HCEC 1CT (cell line): ENCODE data around the gene AEBP1.

Experiments used
- DNase-seq: peaks from one replicate; pipeline ENCODE4 v3.0.0-alpha.2; 2017

AEBP1 gene

DNA sequence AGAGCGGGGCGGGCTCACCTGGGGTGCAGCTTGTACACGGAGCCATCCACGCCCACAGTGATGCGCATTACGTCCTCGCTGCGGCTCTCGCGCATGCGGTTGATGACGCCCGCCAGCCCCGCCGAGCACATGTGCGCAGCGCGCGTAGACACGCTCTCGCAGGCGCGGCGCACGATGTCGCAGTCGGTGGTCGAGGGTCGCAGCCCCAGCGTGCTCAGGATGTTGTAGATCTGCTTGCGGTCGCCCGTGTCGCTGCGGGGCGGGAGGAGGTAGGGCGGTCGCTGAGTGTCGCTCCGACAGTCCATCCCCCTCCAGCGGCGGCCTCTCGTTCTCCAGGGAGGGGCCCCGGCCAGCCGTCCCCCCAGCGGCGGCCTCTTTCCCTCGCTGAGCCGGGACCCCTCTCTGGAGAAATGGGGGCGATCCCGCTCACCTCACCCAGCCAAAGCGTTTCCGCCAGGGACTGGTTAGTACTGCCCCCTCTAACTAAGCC, 41.4 kb downstream of the AEBP1 start:
- DNase-seq = no peak

DNA sequence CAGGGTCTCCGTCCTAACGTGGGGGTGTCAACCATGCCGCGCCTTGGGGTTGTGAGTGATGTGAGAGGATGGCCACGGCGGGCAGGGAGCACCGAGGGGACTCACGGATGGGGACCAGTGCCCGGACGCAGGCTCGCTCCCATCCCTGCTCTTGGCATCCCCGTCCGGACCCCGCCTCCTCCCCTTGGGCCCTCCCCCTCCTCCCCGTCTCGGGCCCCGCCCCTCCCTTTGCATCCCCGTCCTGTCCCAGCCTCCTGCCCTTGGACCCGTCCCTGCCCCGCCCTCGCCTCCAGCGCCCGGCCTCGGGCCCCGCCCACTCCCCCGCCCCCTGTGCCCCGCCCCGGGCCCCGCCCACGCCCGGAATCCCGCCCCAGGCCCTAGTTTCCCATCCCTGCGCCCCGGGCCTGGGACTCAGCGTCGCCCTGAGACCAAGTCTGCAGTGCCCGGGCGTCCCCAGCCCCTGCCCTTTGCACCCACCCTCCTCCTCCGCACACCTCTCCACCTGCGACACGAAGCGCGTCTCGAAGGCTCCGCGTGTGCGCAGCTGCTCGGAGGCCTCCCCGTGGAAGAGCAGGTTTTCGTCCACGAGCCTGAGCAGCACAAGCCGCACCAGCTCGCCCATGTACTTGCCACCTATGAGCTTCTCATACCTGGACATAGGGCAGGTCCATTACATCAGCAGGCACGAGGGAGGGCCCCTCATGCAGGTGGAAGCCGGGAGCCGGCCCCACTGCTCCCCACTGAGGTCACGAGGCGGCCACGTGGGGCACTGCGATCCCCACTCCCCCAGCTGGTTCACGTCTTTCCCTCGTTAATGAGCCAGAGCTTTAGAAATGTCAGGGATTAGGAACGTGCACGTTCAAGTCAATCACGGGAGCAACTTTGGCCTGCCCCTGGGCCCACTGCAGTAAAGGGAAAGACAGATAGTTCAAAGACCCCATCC, 42.1 kb downstream of the AEBP1 start:
- peak; percentile 36 for DNase-seq

- DNase-seq = no peak
Observed at GRCh38 chr7:44147026-44147991, 43.2 kb downstream of the AEBP1 start.

GRCh38 chr7:44148166-44148565, 44.0 kb downstream of the AEBP1 start:
- DNase-seq = no peak

DNA sequence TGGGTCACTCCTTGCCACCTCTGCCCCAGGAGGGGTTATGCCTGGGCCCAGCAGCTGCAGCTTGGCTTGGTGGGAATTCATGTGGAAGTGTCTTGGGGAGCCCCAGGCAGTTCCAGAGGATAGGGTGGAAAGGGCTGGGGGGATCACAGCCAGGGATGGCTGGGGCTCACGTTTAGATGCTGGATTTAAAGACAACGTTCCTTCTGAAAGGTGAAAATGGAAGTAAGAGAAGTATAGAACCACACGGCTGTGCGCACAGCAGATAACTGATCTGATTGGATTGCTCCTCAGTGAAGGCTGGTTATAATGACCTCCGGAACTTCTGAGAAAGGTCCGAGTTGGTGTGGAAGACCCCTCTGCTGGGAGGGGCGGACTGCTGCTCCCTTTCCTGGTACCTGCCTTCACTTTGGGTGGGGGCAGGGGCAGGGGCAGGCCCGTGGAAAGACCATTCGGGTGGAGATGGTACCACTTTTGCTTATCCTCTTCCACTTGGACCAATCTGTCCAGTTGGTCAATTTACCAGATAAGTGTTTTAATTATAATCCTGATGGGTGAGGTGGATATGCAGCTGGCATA, 44.9 kb downstream of the AEBP1 start:
- DNase-seq = no peak

DNA sequence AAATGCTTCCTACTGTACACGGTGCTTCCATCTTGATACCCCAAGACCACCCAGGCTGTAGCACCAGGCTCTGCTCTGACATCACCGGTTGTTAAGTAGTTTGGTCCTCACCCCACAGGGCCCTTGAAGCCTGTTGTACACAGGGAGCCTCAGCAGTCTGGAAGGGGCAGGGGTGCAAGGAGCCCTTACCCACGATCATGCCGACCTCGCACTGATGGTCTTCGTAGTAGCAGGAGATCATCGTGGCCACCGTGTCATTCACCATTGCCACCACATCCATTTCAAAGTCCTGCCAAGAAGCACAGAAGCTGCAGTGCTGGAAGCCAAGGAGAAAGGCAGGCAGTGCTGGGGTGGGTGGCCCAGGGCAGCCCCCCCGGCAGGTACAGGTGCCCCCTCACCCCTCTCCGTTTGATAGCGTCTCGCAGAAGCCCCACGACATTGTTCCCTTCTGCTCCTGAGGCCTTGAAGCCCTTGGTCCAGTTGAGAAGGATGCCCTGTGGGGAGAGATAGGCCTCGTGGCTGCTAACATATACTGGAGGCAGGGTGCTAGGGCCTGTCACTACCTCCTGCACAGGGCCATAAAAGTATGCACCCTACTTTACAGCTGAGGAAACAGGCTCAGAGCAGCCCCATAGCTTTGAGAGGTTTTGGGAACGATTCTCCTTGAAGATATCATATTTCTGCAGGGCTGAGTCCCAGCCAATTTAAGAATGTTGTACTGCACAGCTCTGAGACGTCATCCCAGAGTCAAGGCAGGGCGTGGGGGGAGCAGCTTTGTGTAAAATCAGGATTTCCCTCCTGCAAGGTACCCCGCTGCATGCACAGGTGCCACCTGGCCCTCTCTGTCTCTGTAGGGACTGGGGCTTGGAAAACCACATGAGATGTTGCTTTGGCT, 45.7 kb downstream of the AEBP1 start:
- no peak for DNase-seq

DNA sequence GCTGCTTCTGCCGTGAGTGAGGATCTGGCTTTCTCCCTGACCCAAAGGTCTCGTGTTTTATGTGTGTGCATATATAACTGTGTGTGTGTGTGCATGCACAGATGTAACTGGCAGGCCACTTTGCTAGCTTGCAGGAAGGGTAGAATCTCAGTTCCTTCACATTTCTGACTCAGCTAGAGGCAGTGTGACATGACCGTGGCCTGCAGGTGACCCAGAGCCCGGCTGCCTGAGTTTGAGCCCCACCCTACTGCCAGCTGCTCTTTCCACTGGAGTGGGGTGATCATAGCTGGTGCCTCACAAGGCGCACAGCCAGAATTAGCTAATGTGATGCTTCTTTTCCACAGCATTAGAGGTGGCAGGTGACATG, 46.3 kb downstream of the AEBP1 start:
- no peak for DNase-seq

DNA sequence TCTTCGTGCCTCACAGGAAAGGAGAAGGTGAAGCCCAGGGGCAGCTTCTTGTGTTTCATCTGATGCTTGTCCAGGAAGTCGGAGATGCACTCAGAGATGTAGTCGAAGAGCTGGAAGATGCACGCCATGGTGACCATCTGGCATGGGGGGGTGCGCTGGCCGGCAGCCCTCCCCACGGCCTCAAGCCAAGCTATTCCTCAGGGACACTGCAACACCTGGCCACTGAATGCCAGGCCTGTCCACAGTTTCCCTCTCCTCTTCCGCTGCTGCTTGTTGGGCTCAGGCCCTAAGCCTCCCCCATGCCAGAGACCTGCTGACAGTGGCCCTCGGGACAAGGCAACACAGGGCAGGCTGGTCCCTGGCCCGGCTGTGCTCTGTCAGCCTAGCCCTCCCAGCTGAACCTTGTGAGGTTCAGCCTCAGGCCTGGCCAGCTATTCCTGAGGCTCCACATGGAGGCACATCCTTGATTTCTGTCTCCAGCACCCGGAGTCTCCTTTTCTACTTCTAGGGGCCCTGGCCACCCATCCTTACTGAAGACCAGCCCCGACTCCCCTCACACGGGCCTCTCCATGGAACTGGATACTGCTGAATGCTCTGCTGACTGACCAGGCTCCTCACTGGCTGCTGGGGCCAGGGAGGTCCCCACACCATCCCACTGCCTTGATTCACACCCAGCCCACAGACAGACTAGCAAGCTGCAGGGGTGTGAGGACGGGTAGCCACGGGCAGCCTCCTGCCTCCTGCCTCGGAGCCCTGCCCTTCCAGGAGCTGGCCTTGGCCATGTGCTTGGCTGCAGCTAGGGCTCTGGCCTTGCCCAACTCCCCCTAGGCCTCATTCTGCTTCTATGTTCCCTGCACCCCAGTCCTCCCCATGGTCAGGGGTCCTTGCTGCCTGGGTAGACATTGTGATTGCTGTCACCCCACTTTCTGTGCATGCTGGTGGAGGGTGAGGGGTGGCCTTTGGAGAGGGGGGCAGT, 47.1 kb downstream of the AEBP1 start:
- no peak for DNase-seq

DNA sequence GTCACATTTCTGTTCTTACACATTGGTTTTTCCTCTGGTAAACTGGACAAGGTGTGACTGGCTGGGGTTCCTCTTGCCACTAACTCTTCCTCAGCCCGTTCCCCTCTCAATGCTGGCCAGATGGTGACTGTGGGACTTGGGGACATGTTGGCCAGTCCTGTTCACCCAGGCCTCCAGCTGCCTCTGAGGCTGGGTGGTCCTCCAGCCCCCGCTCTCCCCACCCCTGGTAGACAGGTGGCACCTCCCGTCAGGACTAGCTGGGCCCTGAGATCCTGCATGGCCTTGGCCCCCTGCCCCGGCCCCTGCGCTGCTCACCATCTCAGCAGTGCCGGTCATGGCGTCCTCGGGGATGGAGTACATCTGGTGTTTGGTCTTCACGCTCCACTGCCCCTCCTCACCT, 47.8 kb downstream of the AEBP1 start:
- no peak for DNase-seq

GRCh38 chr7:44152971-44153947, 49.1 kb downstream of the AEBP1 start:
- DNase-seq = no peak

DNA sequence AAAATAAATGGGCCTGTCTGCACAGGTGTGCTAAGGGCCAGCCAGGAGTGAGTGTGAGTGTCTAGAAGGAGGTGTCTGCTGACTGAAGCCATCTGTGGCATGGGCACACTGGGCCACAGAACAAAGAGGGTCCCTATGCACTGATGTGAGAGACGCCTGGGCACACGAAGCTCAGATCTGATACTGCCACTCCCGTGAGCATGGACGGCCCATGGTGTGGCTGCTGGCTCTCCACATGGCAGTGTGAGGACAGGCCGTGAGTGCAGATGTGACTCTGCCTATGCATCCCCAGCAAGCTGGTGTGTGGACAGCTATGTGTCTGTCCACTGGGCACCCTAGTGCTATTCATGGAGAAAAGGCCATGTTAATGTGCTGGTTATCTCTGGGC, 49.8 kb downstream of the AEBP1 start:
- no peak for DNase-seq

- no peak for DNase-seq
Observed at GRCh38 chr7:44154703-44155102, 50.6 kb downstream of the AEBP1 start.

DNA sequence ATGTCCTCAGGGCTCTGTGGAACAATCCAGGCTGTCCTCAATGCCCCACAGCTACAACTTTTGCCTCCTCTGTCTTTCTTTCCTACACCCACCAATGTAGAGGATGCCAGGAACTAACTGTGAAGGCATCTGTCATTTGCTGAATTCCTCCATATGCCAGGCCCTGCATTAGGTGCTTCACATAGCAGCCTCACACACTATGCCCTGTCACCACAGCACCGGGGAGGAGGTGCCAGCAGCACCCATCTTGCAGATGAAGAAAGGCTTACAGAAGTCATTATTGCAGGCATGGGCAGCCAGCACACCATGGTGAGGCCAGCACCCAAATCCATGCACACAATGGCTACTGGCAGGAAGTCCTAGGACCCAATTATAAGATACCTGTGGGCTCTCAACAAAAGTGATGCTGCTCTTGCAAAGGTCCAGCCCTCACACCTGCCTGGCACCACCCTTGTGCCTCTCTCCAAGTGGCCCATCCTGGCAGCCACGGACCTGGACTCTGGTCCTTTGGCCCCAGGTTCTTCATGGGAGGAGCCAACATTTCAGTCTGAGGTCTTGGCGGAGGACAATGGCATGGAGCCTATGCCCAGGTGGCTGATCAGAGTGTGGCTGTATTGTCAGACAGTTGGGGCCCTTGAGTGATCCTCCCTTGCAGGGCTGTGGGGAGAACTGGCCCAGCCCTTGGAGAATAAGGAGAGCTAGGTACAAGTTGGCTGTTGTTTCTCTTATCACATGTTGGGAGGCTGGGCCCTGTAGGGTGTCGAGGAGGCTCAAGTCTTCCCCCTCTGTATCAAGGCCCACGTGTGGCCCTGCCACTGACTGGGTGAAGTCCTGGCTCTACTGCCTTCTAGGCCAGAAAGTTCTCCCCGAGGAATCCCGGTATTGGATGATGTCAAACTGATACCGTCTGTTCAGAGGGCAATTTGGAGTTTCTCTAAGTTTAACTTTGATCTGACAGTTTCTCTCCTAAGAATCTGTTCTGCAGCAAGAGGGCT, 51.3 kb downstream of the AEBP1 start:
- DNase-seq = no peak

DNA sequence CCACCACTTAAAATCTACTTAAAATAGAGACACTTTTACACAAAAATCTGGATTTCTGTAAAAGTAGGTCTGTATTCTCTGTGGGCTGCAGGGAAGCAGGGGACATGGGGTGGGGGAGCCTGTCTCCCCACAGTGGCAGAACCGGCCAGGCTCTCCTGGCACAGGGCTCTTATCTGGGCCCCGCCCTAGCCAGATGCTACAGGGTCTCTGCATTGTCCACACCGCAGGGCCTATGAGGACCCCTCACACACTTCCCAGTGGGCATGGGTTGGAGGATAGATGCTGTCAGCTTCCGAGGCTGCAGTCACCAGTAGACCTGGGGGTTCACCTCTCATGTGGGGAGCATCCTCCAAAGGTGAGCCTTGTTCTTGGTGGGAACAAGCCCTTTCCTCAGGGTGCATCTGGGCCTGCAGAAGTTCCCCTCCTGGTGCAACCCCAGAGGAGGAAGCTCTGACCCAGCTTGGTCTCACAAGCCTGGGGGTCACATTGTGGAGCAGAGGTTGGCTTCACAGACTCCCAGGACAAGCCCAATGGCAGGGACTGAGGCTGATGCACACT, 52.4 kb downstream of the AEBP1 start:
- no peak for DNase-seq

- no peak for DNase-seq
Observed at GRCh38 chr7:44157116-44158080, 53.3 kb downstream of the AEBP1 start.

DNA sequence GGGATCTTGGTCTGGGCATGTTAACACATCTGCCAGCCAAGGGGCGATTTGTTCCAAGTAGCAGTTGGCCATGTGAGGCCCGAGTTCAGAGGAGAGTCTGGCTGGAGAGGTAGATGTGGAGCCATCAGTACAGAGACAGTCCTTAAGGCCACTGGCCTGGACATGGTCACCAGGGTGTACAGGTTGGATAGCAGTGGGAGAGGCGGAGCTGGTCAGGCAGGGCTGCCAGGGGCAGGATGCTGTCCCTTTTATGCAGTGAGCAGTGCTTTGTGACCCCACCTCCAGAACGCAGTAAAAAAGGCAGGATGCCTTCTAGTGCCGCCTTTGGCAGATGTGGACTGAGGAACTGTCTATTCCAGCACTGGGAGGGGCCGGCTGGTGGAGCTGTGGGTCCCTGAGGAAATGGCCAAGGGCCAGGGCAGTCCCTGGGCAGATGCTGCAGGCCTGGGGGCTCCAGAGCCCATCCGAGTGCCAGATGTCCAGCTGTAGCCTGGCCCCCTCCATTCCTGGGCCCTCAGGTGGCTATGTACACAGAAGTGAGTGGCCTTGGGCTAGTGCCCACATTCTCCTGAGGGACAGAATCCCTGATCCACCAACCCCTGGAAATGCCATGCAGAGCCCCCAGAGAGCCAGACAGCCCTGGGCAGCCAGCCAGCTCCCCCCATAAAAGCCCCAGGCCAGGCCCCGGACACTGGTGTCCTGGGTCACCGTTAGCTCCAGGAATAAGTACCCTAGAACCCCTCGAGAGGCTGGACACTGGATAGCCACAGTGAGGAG, 54.1 kb downstream of the AEBP1 start:
- no peak for DNase-seq
